GM19397 (cell line): ENCODE results near the gene UPP1.
A peak's percentile ranks its signal among the peaks of the same experiment; 100 is the strongest.

Source experiments
- ATAC-seq: cut with Tn5 transposase; IDR thresholded peaks from one replicate; pipeline ENCODE4 v1.9.1; 2021; ENCODE audit warnings: mild to moderate bottlenecking, moderate library complexity; ENCODE audit not compliant: unreplicated experiment

Gene UPP1

DNA sequence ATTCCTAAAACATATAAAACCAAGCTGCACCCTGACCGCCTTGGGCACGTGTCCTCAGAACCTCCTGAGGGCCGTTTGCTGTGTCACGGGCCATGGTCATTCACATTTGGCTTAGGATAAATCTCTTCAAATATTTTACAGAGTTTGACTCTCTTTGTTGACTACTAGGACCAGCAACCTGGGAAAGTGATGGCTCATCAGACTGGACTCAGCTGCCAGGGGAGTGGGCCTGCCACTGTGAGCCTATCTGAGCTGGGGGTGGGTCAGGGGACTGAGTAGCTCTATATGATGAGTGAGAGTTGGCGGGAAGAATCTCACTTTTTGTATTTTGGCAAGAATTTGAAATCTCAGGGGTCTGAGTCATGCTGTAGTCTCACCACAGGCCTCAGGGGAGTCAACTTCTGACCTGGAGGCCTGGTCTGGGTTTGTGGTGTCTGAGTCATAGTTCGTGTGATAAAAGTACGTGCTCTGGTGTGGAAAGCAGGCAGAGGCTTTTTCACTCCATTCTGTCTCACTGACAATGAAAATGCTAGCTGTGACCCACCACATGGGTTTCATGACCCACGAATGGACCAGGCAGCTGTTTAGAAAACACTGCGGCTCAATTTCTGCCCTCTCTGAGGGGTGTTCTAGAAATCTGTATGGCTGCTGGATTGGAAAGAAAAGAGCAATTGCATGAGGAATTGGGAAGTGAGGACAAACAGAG, 4.2 kb upstream of the UPP1 start:
- peak; percentile 49 for ATAC-seq

DNA sequence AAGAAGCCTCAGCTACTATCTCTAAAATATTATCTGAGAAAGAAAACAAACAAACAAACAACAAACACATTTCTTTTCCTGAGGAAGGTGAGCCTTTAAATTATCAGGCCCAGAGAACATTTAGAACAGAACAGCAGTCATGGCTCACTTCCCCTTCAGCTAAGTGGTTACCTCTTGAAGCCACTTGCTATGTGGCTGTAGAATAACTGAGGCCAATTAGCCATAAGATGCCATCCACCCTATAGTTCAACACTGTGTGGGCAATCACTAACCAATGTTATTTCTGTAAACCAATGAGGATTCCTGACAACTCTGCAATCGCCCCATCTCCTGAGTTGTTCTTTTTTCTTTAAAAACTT, 3.7 kb upstream of the UPP1 start:
- no peak for ATAC-seq

DNA sequence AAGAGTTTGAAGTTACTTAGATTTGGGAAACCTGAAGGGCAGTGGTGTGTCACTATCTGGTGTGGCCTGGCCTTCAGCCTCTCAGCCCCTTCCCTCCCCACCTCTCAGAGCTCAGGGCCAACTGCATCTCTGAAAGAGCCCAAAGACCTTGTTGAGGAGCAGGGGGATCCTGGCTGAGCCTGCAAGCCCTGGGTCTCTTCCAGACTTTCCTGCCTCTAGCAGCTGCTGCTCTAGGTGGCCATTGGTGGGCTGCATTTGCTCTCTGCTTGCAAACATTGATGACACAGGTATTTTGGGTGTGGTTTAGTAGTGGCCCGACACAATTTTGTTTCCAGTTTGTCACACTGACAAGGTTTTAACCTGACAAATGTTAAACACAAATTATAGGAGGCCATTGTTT, 3.1 kb upstream of the UPP1 start:
- ATAC-seq, result no peak

DNA sequence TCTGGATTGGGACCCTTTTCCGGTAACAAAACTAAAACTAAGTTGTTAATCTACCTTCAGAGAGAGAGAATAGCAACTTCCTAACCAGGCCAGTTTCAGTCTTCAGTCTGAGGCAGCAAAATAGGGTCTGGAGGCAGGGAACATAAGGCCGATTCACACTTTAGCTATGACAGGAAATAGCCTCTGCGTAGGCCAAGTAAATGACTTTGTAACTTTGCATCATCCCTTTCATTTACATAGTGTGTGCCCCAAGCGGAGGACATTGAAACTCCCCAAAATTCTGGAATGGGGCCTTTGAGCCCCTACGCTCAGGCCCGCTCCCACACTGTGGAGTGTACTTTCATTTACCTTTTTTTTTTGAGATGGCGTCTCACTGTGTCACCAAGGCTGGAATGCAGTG, 1.7 kb upstream of the UPP1 start:
- peak; percentile 10 for ATAC-seq

DNA sequence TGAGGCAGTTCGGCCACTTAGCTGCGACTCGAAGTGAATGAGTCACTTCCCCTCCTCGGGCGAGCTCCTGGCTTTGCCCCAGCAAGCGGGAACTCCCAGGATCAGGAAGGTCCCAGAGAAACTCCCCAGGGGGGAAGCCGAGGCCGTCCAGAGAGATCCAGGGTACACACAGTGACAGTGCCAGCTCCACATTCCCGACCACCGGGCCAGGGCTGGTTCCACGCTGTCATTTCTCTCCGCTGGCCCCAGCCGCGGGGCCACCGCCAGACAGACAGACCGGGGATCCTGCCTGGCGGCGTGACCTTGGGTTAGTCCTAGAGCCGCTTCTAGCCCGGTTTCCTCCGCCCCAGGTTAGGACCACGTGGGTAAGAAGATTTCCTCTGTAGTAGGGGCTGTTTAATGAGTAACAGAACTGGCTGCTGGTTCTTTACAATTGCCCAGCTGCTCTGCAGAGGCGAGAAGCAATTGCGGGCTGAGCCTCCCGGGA, 463 bp upstream of the UPP1 start:
- ATAC-seq, result peak; percentile 54

DNA sequence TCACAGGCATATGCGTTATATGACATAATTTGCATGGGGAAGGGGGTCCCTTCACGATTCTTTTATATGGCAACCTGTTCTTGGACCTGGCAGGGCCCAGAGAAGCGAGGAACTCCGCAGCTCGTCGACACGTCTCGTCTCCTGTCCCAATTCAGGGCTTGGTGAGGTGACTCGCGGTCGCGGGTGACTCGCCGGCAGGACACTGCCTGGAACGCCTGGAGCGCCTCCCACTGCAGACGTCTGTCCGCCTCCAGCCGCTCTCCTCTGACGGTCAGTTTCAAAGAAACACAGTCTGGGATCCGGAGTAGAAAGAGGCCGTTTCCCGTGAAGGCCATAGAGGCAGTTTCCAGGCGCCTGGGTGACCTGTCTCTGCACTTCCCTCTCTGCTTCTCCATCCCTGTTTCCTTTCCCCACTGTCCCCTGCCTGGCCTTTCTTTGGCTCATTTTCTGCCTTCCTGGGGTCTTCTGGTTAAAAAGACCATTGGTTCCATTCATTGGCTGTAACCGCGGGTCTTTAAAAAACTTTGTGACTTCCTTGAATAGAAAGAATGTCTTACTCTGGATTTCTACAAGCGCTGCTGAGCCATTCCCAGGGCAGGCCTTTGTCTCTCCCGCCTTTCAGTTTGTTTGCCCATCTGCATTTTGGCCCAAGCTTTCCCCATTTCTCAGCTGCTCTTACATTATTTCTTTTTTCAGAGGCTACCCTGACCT, 1.2 kb downstream of the UPP1 start:
- ATAC-seq, result no peak

DNA sequence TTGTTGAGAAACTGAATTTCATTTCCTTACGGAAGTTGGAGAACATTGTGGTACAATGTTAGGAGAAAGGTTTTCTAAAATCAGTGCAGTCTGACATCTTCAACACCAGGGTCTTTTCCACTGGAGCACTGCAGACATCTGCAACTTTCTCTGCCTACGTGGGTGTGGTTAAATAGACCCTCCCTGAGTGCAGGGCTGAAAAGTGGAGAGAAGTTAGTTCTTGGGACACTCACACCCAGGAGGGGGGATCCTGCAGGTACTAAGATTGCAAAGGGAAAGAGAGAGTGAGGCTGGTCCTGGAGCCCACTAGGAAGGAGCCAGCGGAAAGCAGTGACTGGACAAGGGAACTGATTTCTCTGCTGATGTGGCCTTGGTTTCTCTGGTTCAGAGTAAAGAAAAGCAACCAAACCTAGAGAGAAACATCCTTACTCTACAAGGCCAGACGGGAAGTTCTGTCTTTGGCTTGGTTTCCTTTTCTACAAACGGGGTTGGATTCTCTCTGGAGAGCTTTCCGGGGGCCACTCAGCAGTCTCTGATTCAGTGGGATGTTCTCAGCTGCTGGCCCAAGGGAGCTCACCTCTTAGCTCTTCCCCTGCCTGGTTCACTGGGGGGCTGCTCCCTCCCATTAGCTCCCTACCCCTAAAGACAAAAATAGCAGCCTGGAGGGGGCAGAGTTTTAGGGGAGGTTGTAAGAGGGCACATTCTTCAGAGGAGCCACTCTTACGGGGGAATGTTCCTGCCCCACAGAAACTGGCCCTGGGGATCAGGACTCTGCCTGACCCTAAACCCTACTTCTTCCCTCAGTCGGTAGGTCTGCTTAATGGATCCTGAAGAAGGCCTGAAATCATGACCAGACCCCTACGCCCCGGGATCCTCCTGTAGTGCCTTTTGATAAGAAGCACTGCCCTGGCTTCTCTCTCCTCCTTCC, 2.7 kb downstream of the UPP1 start:
- no peak for ATAC-seq

DNA sequence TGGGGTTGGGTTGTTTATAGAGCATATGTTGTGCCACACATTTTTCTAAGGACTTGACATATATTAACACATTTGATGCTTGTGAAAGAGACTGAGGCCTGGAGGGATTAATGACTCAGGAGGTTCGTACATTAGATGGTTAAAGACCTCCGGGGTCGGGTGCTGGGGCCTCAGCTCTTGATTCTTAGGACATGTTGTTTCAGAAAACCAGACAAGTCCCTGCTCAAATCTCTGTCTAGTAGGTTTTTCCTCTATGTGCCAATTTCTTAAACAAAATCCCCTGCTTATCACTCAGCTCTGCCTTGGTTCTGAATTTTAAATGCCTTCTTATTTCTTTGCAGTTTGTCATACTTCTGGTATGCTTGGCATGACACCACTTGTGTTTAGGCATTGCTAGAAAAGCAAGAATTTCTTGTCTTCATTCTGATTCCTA, 5.8 kb downstream of the UPP1 start:
- no peak for ATAC-seq

DNA sequence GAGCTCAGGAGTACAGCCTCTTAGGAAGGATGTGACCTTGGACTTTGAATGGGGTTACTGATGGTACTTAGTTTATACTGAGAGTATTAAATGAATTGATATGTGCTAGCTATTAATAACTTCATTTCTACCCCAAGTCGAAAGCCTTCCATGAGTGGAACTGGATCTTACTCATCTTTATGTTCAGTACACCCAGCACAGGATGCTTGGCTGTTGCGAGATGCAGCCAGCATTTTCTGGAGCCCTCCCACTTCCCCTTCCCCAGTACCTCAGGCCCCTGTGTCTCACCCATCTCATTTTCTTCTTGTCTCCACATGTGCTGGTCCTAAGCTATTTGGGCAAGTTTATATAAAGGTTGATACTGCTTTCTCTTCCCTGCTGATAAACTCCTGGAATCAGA, 7.2 kb downstream of the UPP1 start:
- ATAC-seq, result no peak

DNA sequence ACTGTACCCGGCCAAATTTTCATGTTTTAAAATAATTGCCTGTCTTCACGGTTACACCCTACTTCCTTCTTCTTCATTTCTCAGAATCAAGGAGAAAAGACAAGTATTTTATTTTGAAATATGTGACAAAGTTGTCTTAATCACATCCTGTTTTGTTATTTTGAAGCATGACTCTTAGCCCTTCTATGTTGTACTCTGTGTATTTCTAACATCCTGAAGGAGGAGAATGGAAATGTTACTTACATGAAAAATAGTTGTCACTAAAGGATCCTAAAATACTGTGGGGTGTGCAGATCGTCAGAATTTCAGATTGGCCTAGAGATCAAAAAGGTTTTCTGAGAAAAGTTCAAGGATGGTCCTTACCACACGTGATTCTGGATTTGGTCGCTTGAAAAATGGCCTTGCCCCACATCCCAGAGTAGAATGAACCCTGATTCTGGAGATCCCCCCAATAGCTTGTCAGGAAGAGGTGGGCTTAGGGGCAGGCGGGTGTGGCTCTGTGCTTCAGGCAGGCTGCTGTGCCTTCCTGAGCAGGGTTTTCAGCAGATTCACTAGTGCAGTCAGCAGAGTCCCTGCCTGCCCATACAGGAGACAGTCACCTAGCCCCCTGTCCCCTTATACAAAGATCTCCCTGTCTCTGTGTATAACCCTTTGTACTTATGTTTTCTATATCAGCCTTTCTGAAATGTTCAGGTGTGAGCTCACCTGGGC, 8.6 kb downstream of the UPP1 start:
- ATAC-seq, result no peak

DNA sequence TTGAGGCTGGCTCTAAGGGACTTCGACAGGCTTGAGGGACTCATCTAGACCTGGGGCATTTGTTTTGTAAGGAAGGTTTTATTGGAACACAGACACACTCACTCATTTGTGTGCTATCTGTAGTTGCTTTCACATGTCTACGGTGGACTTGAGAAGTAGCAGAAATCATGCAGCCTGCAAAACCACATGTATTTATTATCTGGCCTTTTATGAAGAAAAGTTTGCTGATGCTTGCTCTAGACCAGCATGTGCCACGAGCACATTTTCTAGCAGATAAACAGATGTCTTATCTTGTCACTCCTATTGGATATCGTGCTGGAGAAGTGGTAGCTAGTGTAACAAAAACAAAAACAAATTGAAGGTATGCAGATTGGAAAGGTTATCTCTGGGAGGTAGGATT, 9.8 kb downstream of the UPP1 start:
- ATAC-seq, result no peak

DNA sequence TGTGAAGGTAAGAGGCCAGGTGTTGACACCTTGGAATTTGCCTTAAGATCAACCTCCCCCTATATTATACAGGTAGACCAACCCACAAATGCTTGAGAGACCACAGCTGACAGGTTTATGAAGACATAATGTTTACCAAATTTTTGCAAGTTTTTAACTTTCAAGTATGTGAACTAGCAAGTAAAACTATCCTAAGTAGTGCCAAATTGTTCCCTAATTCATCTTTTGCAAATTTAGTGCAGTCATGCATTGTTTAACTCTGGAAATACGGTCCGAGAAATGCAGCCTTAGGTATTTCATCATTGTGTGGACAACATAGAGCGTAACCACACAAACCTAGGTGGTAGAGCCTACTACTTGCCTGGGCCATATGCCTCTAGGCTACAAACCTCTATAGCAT, 10.7 kb downstream of the UPP1 start:
- no peak for ATAC-seq

DNA sequence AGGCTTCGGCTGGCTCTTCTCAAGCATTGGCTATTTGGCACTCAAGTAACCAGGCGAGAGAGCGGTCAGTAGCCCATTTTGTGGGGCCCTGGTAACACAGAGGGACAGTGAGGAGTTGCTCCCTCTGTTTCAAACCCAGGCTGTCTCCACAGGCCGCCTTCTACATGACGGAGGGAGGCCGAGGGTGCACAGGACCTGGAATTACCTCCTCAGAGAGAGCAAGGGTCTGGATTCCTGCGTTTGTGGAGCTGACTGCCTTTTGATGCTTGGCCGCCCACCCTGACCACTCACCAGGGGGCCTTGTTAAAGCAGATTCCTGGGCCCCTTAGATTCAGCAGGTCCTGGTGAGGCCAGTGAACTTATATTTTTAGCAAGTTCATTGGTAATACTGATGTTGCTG, 12.3 kb downstream of the UPP1 start:
- no peak for ATAC-seq

DNA sequence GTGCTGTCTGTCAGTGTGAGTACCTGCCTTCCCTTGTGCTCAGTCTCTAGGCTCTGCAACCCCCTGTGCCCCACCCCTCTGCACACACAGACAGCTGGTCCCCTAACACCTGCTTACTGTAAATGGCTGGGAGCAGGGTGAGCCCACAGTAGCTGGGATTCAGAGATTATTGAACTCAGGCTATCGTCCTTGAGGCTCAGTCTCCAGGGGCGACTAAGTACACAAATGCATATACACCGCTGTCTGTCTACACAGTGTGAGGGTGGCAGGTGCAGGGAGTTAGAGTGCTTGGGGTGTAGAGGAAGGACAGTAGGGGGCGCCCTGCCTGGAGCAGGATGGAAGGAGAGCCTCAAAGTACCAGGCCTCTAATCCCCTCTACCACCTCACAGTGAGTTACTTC, 12.9 kb downstream of the UPP1 start:
- ATAC-seq, result no peak

DNA sequence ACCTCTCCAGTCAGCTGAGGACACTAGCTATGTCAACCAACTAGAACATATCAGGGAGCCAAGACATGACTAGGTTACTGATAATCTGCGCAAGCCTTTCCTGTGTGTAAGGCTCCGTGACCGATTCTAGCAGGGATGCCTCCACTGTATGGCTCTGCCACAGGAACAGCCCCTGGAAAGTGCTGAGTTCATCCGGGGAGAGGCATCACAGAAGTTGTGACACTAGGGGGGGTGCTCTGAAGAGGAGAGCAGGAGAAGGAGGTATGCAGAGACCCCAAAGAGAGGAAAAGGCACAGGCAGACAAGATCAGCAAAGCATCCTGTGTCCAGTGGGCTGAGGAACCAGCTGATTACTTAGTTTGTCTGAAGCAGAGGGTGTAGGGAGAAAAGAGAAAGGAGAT, 13.5 kb downstream of the UPP1 start:
- ATAC-seq, result no peak

DNA sequence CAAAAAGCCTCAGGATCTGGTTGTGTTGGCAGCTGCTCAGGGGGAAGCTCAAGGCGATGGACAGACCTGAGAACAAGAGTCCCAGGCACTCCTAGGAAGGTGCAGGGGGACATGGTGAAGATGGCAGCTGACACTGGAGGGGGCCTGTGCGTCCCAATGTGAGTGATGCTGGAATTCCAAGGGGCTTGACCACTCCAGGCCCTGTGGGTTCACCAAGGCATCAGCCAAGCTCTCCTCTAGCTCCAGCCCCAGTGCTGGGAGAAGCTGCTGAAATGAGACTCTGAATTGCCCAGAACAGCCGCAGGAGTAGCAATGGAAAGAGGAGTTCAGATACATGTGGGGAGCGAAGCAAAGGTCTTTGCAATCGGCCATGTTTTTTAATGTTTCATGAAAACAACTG, 16.0 kb downstream of the UPP1 start:
- ATAC-seq, result no peak

DNA sequence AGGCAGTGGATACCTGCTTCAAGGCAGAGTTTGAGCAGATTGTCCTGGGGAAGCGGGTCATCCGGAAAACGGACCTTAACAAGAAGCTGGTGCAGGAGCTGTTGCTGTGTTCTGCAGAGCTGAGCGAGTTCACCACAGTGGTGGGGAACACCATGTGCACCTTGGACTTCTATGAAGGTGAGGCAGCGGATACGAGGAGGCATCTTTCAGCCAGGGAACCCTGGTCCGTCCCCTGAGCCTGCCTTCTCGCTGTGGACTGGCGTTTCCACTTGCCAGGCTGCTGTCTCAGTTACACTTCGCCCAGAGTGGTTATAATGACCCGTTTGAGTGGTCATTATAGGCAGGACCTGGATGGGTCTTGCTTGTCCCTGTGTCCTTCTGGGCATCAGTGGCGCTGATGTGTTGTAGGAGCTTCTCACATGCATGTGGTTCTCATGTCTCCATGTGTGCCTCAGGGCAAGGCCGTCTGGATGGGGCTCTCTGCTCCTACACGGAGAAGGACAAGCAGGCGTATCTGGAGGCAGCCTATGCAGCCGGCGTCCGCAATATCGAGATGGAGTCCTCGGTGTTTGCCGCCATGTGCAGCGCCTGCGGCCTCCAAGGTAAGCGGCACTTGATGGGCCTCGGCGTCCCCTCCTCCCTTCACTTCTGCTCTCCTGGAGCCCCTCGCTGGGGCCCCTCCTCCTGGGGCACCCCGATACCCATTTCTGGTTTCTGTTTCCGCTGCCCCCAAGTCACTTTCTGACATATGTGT, 18.0 kb downstream of the UPP1 start:
- ATAC-seq, result no peak

DNA sequence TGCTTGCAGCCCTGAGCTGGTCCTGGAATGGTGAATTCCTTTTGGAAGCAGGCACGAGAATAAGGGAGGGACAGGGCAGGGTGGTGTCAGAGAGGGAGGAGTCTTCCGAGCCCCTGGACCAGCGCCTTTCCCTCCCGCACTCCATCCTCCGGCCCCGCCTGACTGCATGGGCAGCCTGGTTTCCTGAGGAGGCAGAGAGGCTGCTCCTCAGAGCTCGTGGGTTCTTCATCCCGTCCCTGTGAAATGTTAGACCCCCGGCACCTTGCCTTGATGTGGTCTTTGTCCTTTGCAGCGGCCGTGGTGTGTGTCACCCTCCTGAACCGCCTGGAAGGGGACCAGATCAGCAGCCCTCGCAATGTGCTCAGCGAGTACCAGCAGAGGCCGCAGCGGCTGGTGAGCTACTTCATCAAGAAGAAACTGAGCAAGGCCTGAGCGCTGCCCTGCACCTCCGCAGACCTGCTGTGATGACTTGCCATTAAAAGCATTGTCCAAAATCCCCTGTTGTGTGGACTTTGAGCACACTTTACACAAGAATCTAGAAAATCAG, 18.9 kb downstream of the UPP1 start:
- no peak for ATAC-seq

DNA sequence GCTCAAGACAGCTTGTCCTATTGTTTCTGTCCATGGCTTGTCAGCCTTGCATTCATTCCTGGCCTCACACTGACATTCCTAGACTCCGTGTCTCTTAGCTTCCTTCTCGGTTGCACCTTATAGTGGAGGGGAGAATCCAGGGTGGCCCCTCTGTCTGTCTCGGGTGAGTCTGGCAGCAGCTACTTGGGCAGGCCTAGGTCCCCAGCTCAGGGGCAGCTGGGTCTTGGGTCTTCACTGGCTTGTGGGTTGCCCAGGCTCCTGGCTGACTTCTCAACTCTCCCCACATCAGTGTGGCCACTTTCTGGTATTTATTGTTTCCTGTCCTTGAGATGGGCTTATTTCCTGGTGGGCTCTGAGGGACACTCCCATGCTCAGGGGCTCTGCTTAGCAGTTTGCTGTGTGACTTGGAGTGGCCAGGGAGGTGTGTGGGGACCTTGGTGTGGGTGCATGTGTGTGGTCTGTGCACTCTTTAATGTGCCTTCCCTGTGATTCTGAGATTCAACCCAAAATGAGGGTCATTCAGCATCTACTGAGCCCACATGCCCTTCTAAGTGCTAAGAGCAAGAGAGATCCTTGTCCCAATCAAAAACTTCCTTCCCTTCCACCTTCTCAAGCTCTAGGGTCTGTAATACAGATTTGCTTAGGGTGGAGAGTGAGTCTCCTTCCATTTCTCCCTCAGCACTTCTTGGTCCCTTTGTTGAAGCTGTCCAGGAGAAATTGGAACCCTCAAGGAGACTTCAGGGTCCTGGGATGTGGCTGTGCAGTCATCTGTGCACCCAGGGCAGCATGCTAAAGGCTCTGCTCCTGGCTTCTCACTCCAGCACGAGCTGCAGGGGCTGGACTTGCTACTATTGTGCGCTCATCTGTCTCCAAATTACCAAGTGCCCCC, 20.1 kb downstream of the UPP1 start:
- no peak for ATAC-seq
